GM18502 (cell line): ENCODE measurements around the gene COPE.
"Not testable (repeated sequence)": the region's sequence is repeated elsewhere in the genome, so short reads cannot be mapped to it uniquely, and the experiment has no call there.

Experiments
- ATAC-seq: cut with Tn5 transposase; IDR thresholded peaks from one replicate; pipeline ENCODE4 v1.9.1; 2021; ENCODE audit warnings: mild to moderate bottlenecking; ENCODE audit not compliant: unreplicated experiment, poor library complexity

Gene COPE

DNA sequence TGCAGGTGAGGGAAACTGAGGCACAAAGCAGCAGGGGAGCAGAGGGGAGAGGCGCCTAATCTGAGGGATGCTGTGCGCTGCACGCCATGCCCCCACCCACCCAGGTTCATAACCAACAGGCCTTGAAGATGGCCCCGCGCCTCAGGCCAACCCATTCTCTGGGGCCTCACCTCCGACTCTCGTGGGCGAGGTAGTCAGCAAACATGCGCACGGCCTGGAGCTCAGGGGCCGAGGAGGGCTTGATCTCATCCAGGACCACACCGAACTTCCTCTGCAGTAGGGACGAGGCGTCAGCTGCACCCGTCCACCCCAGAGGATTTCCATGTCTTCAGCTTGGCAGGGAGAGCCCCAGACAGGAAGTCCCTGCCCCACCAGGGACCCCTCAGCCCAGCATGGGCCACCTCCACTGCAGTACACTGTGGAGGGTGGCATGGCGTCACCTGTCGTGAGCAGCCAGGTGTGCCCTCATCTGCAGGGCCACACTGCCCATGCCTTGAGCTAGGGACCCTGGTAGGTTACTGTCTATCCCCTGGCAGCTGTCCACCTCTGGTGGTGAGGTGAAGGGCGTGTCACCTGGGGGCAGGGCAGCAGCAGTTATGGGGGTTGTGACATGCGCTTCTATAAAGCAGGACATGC, 8.3 kb downstream of the COPE start:
- ATAC-seq = no peak

GRCh38 chr19:18910010-18910409, 9.2 kb downstream of the COPE start:
- ATAC-seq = no peak

DNA sequence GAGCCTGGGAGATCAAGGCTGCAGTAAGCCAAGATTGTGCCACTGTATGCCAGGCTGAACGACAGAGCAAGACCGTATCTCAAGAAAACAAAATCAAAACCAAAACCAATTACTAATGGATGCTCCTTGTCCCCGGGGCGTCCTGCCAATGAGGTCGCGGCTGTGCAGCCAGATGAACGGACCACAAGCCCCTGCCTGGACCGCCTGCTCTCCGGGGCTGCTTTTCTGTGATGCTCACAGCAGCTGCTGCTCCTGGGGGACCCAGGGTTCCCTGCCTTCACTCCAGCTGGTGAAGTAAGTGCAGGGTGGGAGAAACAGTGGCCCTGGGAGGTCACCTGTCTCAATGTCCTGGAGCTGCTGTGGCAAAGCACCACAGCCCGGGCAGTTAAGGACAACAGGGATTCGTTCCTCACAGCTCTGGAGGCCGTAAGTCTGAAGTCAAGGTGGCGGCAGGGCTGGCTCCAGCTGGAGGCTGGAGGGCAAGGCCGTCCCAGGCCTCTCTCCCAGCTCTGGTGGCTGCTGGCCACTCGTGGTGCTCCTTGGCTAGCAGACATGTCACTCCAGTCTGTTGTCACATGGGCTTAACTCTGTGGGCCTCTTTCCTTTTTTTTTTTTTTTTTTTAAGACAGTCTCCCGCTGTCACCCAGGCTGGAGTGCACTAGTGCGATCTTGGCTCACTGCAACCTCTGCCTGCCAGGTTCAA, 10.1 kb downstream of the COPE start:
- no peak for ATAC-seq

- ATAC-seq = no peak
Observed at GRCh38 chr19:18906605-18907519, 12.3 kb downstream of the COPE start.

GRCh38 chr19:18905513-18906236, 13.5 kb downstream of the COPE start:
- ATAC-seq = no peak

DNA sequence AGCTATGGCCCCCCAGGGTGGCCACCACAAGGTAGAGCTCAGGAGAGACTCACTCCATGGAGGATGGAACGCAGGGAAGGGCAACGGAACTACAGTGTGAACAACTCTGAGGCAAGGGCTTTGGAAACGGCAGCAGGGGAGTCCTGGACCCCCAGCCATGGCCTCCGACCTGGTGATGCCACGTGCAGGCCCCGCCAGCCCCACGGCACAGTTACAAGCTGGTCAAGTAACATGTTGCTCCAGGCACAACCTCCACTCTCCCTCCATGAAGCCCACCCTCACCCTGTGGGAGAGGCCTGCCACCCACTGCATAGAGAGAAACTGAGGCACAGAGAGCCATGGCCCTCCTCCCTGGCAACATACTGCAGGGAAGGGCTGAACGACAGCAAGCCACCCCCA, 14.1 kb downstream of the COPE start:
- ATAC-seq = no peak

DNA sequence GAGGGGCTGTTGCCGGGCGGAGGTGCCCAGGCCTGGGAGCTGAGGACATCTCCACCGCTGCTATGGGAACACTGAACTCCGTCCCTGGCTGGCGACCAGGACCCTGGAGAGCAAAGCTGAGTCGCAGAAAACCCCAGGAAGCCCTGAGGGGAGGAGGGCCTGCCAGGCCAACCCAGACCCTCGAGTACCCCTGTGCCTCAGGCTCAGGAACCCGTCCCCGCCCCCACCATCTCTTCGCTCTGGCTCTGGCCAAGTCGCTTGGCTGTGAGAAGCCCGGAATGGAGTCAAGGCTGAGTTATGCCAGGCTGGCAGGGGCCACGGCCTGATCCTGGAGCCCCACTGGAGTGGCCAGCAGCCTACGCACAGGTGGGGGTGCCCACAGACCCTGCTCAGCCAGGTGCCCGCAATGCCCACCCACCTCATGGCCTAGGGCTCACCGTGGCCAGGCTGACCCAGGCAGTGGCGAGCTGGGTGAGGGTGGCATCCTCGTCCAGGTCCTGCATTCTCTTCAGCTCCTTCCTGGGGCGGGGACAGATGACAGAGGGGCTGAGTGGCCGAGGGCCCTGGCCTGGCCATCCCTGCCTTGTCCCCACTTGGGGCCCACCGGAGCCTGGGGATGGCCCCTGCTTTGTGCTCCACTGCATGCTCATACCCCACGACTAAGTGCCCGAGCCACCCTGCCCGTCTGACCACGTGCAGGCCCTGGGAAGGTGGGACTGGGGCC, 14.7 kb downstream of the COPE start:
- no peak for ATAC-seq

DNA sequence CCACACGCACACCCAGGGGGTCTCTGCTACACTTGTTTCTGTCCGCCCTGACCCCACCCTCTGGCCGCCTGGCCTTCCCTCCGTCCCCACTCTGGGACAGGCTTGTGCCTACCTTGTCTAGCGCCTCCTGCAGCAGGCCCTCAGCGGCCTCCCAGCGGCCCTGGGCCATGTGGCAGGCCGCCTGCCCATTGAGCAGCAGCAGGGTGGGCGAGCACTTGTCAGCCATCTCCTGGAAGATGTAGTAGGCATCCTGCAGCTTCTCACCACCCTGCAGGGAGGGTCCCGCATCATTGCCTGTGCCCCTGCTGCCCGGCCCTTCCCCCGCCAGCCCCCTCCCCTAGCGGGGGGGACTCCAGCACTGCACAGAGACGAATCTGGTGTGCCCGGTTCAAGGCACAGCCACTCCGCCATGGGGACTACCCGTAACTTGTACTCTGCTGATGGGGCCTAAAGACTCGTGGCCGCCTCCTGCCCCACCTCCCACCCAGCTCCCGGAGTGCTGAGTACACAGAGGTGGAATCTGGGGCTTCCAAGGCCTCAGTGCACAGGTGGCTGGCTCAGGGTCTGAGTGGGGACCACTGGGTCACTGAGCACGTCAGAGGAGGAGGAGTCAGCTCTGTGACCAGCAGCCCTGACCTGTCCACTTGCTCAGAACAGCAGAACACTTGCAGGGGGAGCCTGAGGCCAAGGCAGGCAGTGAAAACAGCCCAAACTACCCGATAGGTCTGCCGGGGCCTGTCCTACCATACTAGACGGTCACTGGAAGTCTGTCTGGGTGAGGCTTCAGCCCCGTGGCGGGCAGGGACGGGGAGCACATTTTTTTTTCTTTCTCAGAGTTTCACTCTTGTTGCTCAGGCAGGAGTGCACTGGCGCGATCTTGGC, 15.8 kb downstream of the COPE start:
- ATAC-seq = no peak

- not testable (repeated sequence) for ATAC-seq
Observed at GRCh38 chr19:18902519-18902918, 16.7 kb downstream of the COPE start.

- no peak for ATAC-seq
Observed at GRCh38 chr19:18901491-18901890, 17.7 kb downstream of the COPE start.

- ATAC-seq = no peak
Observed at GRCh38 chr19:18900700-18901481, 18.3 kb downstream of the COPE start.

DNA sequence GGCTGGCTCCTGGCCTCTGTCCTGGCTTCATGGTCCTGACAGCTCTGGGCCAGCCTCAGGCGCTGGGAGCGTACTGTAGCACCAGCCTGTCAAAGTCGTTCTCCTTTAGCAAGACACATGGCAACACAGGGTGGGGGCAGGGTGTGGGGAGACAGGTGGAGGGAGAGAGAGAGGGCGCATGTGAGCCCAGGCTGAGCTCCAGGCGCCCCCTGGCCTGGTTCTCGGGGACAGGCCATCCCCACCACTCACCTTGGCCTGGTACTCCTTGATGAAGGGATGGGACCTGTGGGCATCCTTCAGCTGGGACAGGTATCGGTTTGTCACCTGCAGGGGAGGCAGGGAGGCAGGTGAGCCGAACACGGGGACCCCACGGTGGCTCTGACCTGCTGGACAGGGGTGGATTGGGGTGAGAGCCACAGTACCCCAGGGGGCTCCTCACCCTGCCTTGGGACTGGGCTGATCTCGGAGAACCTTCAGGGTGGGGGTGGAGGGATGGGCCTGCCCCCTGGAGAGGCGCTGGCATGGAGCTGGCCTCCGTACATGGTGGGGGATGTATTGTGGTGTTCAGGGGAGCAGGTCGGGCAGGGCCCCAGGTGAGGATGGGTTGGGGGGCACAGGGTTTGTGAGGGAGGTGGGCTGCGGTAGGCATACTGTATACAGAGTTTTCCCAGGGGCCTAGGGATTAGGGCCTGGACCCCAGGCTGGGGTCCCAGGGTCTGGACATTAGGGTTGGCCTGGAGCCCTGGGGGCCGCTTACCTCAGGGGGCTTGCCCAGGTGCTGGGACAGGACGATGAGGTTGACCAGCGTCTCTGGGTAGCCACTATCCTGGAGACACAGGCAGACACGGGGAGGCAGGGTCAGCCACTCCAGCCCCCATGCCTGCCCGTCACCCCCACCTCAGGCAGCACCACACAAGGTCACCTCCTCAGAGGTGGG, 19.3 kb downstream of the COPE start:
- ATAC-seq = no peak

- no peak for ATAC-seq
Observed at GRCh38 chr19:18898607-18899408, 20.4 kb downstream of the COPE start.

DNA sequence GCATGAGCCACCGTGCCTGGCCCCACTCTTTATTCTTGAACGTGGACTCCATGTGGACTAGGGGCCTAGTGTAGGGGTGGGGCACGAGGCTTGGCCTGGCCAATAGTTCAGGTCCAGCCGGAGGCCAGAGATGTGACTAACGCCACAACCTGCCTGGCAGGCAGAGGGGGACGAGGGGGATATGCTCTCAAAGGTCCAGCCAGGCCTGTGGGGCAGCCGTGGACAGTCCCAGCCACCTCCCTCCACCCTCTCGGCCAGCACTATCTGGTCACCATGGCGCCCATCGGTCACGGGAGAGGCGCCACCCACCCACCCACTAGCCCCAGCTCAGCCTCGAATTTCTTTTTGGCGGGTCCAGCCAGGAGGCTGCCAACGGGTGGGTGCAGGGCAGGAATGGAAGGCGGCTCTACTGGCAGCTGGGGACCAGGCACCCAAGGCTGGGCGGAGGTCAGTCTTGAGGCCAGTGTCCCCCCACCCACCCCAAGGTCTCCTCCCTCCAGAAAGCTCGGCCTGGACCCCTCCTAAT, 21.0 kb downstream of the COPE start:
- ATAC-seq = no peak

DNA sequence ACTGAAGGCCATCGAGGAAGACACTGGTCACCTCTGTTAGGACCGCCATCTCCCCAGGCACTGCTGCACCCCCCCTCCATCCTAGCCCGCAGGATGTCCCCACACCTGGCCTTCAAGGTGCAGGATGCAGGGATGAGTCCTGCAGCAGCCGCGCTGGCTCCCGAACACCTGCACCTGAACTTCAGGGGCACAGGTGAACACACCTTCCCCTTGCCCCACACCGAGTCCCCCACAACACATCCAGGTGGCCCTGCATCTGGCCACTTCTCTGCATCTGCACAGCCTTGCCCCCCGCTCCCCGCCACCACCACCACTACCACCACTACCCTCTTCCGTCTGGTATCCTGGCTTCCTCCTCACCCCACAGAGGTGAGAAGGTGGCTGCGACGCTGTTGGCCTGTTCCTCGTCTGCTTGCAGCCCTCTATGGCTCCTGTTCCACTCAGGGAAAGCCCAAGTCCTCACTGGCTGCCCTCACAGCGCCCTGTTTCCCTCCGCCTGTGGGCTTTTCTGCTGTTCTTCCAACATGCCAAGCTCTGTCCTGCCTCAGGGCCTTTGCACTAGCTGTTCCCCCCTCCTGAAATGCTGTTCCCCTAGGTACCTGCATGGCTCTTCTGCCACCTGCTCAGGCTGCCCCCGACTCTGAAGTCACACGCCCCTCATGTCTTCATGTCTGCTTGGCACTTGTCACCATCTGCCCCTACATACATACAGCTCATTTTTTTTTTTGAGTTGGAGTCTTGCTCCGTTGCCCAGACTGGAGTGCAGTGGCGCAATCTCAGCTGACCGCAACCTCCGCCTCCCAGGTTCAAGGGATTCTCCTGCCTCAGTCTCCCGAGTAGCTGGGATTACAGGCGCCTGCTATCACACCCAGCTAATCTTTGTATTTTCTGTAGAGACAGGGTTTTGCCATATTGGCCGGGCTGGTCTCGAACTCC, 21.8 kb downstream of the COPE start:
- ATAC-seq = no peak
